Fibroblast of mammary gland (primary cell): ENCODE data around the gene TOGARAM2.

Experiments used
- DNase-seq: peaks from one replicate; pipeline ENCODE4 v3.0.0-alpha.2; 2010; ENCODE audit warnings: low read depth
- H3K4me3 ChIP-seq: 2 replicates; pipeline ENCODE4 v1.5.1; 2011; ENCODE audit warnings: low read depth, mild to moderate bottlenecking, low read length, moderate library complexity; ENCODE audit not compliant: control insufficient read depth
- TF ChIP-seq, protein P1 (sequence below): conservative IDR thresholded peaks from 2 replicates; pipeline ENCODE4 v1.5.1; 2011; ENCODE audit warnings: low read depth, low read length, inconsistent platforms; ENCODE audit not compliant: control insufficient read depth, insufficient read depth

The TOGARAM2 gene

GRCh38 chr2:29035016-29035745, 54.1 kb downstream of the TOGARAM2 start:
- TF ChIP-seq, protein P1, sequence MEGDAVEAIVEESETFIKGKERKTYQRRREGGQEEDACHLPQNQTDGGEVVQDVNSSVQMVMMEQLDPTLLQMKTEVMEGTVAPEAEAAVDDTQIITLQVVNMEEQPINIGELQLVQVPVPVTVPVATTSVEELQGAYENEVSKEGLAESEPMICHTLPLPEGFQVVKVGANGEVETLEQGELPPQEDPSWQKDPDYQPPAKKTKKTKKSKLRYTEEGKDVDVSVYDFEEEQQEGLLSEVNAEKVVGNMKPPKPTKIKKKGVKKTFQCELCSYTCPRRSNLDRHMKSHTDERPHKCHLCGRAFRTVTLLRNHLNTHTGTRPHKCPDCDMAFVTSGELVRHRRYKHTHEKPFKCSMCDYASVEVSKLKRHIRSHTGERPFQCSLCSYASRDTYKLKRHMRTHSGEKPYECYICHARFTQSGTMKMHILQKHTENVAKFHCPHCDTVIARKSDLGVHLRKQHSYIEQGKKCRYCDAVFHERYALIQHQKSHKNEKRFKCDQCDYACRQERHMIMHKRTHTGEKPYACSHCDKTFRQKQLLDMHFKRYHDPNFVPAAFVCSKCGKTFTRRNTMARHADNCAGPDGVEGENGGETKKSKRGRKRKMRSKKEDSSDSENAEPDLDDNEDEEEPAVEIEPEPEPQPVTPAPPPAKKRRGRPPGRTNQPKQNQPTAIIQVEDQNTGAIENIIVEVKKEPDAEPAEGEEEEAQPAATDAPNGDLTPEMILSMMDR, result no peak
- DNase-seq, result no peak
- H3K4me3 ChIP-seq, result no peak overlapping the region

GRCh38 chr2:29039718-29040480, 58.8 kb downstream of the TOGARAM2 start:
- DNase-seq, result no peak
- TF ChIP-seq, protein P1, result no peak
- no peak overlapping the region for H3K4me3 ChIP-seq

DNA sequence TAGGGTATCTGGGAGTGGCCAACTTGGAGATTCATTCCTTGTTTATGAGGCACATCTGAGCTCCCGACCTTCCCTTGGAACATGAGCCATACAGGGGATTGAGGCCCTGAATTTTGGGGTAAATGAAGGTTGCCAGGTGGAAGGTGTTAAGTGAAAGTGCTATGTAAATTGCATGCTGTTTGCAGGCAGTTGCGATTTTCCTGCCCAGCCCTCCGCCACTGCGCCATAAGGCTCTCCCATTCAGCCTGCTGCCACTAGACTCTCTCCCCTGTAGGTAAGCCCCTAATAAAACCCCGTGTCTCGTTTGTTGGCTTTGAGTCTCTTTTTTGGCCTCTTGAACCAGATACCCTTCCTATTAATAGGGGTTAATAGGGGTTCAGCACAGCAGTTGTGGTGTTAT, 59.5 kb downstream of the TOGARAM2 start:
- H3K4me3 ChIP-seq, result no peak overlapping the region
- TF ChIP-seq, protein P1, result no peak
- no peak for DNase-seq

DNA sequence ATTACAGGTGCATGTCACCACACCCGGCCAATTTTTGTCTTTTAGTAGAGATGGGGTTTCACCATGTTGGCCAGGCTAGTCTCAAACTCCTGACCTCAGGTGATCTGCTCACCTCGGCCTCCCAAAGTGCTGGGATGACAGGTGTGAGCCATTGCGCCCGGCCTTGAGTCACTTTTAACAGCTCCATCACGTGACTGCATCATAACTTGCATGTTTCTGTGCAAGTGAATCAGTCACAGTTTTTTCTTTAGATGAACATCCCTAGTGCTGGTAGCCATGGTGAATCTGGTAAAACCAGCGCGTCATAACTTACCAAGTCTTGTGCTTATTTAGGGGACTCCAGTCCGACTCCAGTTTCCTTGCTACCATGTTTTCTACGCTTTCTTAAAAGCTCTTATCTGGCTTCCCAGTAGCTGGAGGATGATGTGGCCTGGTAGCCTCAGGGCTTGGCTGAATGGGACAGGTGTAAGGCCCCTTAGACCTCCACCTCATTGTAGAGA, 60.1 kb downstream of the TOGARAM2 start:
- TF ChIP-seq, protein P1, result no peak
- H3K4me3 ChIP-seq, result no peak overlapping the region

DNA sequence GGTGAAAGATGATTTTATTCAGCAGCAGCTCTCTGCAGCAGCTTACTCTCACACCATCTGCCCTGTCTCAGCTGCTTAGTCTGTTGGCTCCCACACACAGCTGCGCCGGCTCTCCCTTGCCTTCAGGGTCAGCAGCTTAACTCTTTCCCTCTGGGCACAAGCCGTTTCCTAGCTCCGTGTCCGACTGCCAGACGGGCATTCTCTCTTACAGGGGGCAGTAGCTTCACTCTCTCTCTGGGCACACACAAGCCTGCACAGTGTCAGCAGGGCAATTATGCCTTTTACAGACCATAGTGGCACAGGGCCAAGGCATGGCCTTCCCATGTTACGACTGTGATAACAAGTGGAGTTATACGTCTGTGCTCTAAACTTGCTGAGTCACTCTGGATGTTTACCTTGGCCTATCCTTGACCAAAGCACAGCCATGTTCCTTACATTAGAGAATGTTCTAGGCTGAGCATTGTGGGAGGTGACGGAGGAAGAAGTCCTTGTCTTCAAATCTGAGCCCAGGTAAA, 61.5 kb downstream of the TOGARAM2 start:
- TF ChIP-seq, protein P1, result no peak
- DNase-seq, result peak; percentile 31

More for the DNA sequence above, 60.1 kb downstream of the TOGARAM2 start:
- no peak for DNase-seq

GRCh38 chr2:29044459-29044858, 63.4 kb downstream of the TOGARAM2 start:
- TF ChIP-seq, protein P1, result no peak
- no peak for DNase-seq

More for the DNA sequence above, 61.5 kb downstream of the TOGARAM2 start:
- no peak overlapping the region for H3K4me3 ChIP-seq

More at GRCh38 chr2:29044459-29044858, 63.4 kb downstream of the TOGARAM2 start:
- no peak overlapping the region for H3K4me3 ChIP-seq
